Measurements from ENCODE around the gene DAPK1.

DAPK1 gene

DNA sequence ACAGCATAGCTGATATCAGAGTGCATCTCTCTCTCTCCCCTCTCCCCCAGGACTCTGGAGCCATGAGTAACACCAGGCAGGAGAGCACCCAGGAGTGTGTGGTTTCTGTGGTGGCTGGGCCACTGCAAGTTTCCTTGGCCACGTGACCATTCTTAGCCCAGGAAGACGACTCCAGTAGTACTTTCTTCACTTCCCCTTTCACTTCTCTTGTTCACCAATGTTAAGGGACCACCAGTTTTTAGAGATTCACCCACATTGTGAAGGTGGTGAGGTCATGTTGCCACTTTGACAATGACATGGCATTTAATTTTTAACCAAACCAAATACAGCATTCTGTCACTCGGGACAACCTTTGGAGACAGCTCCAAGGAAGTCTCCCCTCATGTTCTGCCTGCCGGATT, 17.9 kb upstream of the DAPK1 start:
- H3K4me3 ChIP-seq (replicated peaks in 1 of 2; ENCODE audit: low read depth in 2 of 2, low read length in 2 of 2): no peak overlapping the region
- TF ChIP-seq, protein P1, sequence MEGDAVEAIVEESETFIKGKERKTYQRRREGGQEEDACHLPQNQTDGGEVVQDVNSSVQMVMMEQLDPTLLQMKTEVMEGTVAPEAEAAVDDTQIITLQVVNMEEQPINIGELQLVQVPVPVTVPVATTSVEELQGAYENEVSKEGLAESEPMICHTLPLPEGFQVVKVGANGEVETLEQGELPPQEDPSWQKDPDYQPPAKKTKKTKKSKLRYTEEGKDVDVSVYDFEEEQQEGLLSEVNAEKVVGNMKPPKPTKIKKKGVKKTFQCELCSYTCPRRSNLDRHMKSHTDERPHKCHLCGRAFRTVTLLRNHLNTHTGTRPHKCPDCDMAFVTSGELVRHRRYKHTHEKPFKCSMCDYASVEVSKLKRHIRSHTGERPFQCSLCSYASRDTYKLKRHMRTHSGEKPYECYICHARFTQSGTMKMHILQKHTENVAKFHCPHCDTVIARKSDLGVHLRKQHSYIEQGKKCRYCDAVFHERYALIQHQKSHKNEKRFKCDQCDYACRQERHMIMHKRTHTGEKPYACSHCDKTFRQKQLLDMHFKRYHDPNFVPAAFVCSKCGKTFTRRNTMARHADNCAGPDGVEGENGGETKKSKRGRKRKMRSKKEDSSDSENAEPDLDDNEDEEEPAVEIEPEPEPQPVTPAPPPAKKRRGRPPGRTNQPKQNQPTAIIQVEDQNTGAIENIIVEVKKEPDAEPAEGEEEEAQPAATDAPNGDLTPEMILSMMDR (IDR thresholded peaks at IDR 0.05; ENCODE audit: low read depth, low read length): no peak
- no peak for DNase-seq (ENCODE audit: low read depth in 2 of 2)

DNA sequence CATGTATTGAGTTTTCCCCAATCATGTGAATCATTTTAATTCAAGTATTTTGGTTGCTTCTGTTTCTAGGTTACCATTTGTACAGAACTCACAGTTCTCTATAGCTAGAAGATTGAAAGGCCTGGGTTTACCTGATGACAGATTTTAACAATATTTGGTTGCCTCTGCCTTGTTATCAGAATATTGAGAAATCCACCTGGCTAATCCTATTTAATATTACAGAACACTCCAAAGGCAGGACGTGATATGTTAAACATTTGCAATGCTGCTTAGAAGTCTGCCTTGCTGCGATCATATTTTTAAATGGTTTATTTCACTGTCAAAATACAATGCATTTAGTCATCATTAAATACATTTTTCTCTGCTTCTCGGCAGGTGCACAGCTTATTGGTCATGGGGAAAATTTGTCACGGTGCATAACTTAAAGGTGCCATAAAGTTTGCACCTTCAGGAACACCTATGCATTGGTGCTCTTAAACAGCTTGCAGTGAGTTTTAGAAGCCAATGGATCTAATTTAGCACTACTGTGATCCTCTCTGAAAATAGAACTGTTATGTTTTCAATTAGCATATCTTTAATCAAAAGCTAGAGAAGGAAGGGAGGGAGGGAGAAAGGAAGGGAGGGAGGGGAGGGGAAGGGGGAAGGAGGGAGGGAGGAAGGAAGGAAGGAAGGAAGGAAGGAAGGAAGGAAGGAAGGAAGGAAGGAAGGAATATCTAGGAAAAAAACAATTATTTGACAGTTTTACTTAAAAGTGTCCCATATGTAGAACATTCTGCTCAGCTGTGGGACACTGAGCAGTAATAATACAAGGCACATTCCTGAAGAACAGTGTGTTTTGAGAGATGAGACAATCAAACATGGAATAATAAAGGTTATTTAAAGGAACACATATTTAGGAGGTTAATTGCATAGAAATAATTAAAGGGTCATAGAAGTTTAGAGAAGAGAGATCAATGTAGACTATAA, 15.5 kb upstream of the DAPK1 start:
- TF ChIP-seq, protein P1 (IDR thresholded peaks at IDR 0.05; ENCODE audit: low read depth, low read length): no peak
- DNase-seq (ENCODE audit: low read depth in 2 of 2): no peak
- H3K4me3 ChIP-seq (replicated peaks in 1 of 2; ENCODE audit: low read depth in 2 of 2, low read length in 2 of 2): no peak overlapping the region

DNA sequence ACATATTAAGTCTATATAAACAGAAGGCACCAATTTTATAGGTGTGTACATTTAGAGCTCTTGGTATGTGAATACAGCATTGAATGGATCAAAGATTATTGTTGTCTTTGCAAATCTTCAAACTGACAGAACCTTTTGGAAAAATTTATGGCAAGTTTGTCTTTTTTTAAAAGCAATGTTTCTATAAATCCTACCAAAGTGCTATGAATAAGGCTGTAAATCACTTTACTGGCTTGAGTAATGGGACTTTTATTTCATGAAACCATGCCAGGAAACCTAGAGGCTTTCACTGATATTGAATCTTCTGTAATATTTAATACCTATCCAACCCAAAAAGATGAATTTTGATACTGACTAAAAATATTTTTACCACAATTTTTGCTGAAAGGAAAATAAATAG, 7.4 kb upstream of the DAPK1 start:
- DNase-seq (ENCODE audit: low read depth in 2 of 2): no peak
- H3K4me3 ChIP-seq (replicated peaks in 1 of 2; ENCODE audit: low read depth in 2 of 2, low read length in 2 of 2): no peak overlapping the region
- TF ChIP-seq, protein P1 (IDR thresholded peaks at IDR 0.05; ENCODE audit: low read depth, low read length): no peak

DNA sequence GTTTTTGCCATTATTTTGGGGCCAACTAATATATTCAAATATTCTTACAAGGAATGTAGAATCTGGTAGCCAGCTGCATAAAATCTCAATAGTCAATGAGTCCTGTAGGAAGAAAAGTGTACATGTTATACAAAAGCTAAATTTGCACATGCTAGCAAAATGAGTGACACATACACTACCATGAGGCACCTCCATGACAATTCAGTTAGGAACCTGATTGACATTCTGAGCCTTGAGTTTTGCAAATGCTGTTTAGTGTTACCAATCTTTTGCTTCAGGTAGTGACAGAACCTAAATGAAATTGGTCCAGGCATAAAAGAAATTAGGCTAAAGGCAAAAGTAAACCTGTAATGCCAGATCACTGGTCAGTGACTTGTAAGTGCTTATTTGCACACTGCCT, 6.8 kb upstream of the DAPK1 start:
- no peak for DNase-seq (ENCODE audit: low read depth in 2 of 2)
- no peak overlapping the region for H3K4me3 ChIP-seq (replicated peaks in 1 of 2; ENCODE audit: low read depth in 2 of 2, low read length in 2 of 2)
- TF ChIP-seq, protein P1 (IDR thresholded peaks at IDR 0.05; ENCODE audit: low read depth, low read length): no peak

DNA sequence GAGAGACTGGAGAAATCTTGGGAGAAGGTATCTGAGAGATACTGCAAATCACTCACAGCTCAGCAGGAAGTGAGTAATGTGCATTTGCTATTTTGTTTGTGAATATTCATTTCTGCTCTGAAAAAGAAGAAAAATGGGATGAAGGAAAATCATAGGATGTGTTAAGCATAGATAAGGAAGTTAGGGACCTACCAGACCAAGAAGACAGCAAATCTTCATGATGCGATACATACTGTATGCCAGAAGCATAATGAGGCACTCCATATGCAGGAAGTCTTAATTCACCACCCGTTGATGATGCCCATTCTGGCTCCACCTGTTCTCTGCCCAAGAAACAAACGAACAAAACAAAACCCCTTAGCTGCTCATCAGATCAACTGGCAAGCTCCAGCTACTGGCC, 6.1 kb upstream of the DAPK1 start:
- H3K4me3 ChIP-seq (replicated peaks in 1 of 2; ENCODE audit: low read depth in 2 of 2, low read length in 2 of 2): no peak overlapping the region
- TF ChIP-seq, protein P1 (IDR thresholded peaks at IDR 0.05; ENCODE audit: low read depth, low read length): no peak
- no peak for DNase-seq (ENCODE audit: low read depth in 2 of 2)

DNA sequence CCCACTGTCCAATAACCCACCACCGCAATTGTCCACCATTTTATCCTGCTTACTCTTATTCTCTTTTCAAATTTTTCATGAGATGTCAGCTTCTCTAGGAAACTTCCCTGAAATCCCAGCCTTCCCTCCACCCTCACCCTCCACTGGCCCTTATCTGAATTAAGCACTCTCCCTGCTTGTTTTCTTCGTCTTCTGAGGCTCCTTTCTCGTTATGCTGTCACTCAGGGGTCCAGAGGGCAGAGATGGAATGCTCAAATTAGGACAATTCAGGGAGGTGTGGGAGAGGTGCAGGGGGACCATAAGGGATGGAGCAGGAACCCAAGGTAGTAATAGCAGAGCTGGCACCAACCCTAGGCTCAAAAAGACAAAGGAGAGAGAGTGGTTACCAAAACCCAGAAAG, 5.0 kb upstream of the DAPK1 start:
- no peak for DNase-seq (ENCODE audit: low read depth in 2 of 2)
- TF ChIP-seq, protein P1 (IDR thresholded peaks at IDR 0.05; ENCODE audit: low read depth, low read length): no peak
- no peak overlapping the region for H3K4me3 ChIP-seq (replicated peaks in 1 of 2; ENCODE audit: low read depth in 2 of 2, low read length in 2 of 2)
